Mesenteric fat pad (tissue), 1 donor: Measurements from ENCODE around the gene AOAH. TPM values are rescaled to one million over a fixed set of nuclear protein-coding genes. Genes with fewer than 3 reads are reported as not detected.
"Not testable (repeated sequence)": the region's sequence is repeated elsewhere in the genome, so short reads cannot be mapped to it uniquely, and the experiment has no call there.

Experiments
- DNase-seq: peaks from one replicate; pipeline ENCODE4 v3.0.0-alpha.2; 2020; ENCODE audit warnings: low spot score
- total RNA-seq: library from RNA; stranded (reverse); fragmentation: NEBNext Ultra II Directional; extraction: Animal tissue kit (Norgen Biotek cat#: 25700); gene quantifications from one replicate; pipeline ENCODE4 v1.2.1, GENCODE V29; 2021
- donor health status: DM: yes; HTN: yes; CAD: no.

Gene AOAH
- total RNA-seq, 1 donor from 2014 or later: 9.4 TPM

DNA sequence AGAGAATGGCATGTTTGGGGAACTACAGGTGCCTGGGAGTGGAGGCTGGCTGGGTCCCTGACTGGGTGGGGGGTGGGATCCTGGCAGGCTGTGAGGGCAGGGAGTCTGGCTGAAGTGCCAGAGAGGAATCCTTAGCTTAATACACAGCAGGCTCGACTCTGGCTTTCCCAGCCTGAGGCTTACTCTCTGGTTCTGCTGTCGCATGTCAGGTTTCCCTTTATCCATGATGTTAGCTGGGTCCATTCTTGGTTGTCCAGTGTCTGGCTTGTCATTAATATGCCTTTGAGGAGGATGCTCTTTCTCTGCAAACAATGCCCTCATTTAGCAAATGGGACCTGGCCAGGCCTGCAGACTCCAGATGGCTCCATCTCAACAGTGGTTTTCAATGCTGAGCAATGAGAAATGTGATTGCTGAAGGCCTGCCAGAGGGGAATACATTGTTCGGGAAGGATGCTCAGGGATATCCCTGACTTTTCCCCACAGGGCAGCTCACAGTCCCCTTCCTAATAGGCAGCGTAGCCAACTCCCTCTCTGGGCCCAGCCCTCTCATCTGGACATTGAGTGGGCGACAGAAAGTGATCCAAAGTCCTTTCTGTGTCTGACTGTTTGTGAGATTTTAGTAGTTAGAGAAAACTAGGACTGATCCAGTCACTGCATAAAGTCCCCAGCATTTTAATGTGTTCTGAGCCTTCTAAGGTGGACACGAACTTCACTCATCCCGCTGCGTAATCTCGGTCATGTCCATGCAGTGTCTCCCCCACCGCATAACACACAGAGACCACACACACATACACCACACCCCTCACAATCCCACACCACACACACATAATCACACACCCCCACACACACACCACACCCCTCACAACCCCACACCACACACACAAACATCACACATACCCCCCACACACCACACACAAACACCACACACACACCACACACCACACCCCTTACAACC lies 209.7 kb downstream of the AOAH start:
- peak; percentile 26 for DNase-seq

DNA sequence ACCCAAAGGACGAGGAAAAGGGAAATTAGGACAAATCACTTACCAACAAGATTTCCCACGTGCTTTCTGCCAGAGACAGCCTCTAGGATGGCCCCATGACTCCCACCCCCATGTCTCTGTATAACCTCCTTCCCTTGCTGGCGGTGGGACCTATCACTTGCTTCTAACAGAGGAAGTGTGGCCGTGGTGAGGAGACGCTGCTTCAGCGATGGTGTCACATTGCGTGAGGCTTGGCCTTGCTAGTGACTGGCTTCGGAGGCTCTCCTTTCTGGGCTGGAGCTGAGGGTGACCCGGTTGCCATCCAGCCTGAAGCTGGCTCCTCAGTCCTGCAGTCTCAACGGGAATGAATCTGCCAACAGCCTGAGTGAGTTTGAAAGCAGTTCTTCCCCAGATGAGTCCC lies 210.9 kb downstream of the AOAH start:
- no peak for DNase-seq

DNA sequence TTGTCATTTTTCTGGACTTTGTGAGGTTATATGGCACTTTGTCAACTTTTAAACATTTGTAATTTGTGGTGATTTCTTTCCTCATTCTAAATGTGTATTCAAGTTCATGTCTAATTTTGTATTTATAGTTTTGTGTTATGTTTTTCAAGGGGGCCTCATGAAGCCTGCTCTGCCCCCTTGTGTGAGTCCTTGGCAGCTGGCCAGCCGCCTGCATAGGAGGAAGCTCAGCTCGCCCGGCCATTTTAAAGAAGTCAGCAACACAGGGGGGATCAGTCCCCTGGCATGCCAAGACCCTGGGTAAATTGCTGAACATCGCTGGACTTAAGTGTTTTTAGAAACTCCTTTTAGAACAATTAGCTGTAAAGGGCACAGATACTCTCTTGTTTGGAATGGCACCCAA lies 211.7 kb downstream of the AOAH start:
- DNase-seq: no peak

DNA sequence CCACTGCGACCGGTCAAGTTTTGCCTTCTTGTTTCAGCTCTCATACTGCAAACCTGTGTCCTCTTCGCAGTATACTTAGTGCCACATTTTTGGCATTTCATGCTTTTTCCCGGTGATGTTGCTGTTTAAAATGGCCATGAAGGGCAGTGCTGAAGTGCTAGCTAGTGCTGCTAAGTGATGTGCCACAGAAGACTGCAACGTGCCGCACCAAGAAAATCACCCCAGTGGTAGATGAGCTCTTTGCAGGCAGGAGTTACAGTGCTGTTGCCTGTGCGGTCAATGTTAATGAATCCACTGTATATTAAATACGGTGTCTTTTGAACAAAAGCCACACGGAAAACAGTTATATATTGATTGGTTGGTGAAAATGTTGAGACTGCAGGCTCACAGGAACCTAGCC lies 214.3 kb downstream of the AOAH start:
- no peak for DNase-seq

DNA sequence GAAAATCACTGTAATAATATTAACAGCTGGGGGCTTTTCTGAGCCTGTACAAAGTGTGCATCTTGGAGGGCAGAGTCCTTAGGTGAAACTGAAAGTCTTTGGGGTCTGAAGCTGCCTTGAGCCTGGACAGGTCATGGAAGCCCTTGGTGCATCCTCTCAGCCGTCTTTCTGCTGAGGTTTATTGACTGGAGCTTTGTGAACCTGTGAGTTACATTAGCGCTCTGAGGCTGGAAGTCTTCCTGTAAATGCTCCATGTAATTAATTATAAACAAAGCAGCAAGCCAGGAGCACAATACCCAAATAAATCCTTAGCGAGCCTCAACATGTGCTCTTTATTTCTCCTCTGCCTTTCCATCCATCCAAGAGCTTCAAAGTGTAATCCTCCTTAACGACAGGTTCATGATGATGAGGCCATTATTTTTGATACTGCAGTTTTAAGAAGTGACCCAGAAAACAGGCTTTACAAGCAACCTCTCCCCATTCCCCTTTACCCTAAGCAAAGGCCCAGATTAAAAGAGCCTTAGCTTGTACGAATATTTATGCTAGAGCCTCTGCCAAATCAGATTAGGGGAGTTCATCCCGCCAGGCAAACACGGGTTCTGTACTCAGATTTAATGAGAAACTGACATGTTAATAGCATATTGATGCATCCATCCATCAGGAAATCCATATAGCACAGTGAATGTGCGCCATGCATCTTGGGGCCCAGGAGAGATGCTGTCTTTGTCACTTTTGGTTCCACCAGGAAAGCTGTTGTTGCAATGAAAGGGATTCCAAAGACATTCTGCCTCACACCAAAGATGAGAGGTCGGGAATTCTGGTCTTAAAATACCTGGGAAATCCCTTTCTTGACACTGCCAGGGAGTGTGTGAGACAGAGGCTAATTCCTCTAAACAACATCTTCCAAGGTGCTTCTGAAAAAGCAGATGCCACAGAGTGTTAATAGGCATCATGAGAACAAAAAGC lies 216.5 kb downstream of the AOAH start:
- no peak for DNase-seq

DNA sequence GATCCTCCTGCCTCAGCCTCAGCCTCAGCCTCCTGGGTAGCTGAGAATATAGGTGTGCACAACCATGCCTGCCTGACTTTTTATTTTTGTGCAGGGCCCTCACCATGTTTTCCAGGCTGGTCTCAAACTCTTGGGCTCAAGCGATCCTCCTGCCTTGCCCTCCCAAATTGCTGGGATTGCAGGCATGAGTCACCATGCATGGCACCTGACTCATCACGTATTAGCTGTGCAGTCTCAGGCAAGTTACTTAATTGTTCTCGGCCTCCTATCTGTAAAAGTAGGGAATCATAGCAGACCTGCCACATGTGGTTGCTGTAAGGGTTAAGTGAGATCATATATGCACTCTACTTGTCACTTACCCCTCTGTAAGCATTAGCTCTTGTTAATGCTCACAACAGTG lies 217.5 kb downstream of the AOAH start:
- DNase-seq: no peak

DNA sequence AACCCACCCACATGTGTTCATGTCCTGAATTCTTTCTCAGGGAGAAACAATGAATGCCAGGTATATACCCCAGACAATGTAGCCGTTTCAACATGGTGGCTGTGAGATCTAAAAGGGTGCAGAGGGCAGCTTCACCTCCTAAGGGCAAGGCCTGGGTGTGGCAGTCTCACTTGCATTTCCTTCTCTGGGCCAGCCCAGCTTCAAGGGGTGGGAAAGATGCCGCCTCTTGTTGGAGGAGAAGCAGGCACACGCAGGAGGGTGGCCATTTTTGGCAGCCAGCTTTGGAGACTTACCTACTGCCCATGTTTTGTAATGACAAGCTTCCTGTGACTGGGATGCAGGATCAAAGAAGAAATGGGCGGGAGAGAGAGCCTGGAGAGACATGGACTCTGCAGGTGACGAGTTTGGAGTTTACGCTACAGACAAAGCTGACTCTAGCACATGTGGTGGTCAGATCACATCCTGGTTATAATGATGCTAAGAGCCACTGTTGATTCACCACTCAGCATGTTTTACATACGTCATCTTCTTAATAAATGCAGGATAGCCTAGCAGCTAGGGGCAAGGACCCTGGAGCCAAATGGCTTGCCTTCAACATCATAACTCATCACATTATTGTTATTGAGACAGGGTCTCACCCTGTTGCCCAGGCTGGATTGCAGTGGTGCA lies 218.0 kb downstream of the AOAH start:
- no peak for DNase-seq

DNA sequence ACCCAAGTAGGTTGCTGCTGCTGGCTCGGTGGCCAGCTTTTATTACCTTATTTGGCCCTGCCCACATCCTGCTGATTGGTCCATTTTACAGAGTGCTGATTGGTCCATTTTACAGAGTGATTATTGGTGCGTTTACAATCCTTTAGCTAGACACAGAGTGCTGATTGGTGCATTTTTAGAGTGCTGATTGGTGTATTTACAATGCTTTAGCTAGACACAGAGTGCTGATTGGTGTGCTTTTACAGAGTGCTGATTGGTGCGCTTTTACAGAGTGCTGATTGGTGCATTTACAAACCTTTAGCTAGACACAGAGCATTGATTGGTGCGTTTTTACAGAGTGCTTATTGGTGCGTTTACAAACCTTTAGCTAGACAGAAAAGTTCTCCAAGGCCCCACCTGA lies 219.7 kb downstream of the AOAH start:
- not testable (repeated sequence) for DNase-seq

DNA sequence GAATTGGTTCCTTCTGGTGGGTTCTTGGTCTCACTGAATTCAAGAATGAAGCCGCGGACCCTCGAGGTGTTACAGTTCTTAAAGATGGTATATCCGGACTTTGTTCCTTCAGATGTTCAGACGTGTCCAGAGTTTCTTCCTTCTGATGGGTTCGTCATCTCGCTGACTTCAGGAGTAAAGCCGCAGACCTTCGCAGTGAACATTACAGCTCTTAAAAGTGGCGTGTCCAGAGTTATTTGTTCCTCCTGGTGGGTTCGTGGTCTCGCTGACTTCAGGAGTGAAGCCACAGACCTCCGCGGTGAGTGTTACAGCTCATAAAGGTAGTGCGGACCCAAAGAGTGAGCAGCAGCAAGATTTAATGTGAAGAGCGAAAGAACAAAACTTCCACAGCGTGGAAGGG lies 220.1 kb downstream of the AOAH start:
- not testable (repeated sequence) for DNase-seq

DNA sequence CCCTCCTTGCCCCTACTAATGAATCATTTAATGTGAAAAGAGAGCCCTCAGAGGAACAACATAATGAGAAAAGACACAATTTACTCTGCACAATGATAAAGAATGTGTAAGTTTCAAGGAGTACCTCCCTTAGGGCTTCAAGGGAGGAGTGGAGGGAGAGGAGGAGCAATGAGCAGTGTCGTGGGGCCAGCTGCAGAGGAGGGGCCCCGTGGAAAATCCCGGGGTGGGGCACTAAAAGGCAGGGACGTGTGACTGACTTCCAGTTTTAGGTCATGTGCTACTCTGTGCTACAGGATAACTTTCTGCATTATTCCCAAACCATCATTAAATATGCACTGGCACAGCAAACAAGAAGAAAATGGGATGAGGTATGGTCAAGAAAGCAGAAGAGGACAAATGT lies 226.5 kb downstream of the AOAH start:
- no peak for DNase-seq

DNA sequence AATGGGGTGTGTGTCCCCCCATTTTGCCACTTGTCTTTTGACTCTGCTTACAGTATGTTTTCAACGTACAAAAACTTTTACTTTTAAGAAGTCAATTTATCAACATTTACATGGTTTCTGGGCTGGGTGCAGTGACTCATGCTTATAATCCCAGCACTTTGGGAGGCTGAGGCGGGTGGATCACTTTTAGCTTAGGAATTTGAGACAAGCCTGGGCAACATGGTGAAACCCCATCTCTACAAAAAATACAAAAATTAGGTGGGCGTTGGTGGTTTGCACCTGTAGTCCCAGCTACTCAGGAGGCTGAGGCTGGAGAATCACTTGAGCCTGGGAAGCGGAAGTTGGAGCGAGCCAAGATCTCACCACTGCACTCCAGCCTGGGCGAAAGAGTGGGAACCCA lies 227.1 kb downstream of the AOAH start:
- DNase-seq: not testable (repeated sequence)

DNA sequence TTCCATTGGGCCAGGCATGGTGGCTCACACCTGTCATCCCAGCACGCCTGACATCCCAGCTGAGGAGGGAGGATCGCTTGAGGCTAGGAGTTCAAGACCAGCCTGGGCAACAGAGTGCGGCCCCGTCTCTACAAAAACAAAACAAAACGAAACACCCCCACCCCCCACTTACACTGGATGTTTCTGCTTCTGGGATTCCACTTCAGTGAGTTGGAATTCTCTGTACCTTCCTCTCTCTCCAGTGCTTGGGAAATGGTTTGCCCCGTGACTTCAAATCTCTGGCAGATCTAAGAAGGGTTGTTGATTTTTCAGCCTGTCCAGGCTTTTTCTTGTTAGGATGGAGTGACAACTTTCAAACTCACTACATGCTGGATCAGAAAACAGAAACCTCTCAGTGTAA lies 227.7 kb downstream of the AOAH start:
- no peak for DNase-seq

DNA sequence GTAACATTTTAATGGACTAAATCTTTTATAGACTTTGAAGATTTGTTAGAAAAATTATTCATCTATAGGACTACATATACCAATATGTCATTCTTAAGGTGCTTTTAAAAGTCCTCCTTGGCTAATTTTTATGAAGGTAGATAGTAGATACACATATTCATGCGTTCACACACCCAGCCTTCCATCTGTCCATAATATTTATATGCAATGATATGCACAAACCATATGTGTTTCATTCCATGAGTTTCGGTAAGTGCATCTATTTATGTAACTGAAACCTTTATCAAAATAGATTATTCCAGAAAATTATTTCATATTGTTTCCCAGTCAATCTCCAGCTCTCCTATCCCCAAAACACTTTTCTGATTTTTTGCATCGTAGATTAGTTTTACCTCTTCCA lies 233.0 kb downstream of the AOAH start:
- no peak for DNase-seq

DNA sequence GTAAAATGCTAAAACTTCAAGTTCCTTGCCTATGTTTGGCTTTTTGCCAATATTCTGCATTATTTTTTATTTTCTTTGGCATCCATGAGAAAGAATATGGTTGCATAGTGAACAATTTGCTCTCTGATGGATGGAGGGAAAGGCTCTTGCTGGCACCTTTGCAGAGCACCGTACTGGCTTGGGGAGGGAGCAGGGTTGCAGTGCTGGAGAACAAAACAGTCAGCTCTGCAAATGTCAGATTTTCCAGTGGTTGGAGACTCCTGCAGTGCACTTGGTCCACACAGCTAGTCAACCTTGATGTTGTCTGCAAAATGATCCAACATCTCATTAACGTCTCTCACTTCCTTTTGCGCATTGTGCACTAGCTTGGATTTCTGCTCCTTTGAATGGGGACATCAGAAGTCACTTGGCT lies 233.9 kb downstream of the AOAH start:
- no peak for DNase-seq

DNA sequence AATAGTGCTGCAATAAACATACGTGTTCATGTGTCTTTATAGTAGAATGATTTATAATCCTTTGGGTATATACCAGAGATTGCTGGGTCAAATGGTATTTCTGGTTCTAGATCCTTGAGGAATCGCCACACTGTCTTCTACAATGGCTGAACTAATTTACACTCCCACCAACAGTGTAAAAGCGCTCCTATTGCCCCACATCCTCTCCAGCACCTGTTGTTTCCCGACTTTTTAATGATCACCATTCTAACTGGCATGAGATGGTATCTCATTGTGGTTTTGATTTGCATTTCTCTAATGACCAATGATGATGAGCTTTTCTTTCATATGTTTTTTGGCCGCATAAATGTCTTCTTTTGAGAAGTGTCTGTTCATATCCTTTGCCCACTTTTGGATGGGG lies 235.6 kb downstream of the AOAH start:
- DNase-seq: not testable (repeated sequence)

DNA sequence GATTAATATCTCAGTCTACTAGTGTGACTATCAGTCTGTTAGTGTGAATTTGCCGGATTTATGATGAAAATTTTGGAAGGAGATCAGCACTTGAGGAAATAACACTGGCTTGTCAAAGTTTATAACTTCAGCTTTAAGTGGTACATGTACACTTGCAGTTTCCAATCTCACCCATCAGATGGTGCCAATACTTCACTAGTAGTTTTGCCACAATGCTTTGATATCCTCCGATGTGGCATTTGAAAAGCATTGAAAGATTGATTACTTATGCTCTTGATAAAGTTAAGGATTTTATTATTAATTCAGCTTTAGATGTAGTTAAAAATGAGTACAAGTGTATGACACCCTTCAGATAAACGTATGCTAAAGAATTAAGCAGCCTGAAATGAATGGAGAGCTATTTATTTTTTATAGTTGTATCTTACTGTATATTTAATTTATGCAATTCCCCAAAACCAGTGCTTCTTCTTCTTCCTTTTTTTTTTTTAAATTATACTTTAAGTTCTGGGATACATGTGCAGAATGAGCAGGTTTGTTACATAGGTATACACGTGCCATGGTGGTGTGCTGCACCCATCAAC lies 236.4 kb downstream of the AOAH start:
- no peak for DNase-seq

DNA sequence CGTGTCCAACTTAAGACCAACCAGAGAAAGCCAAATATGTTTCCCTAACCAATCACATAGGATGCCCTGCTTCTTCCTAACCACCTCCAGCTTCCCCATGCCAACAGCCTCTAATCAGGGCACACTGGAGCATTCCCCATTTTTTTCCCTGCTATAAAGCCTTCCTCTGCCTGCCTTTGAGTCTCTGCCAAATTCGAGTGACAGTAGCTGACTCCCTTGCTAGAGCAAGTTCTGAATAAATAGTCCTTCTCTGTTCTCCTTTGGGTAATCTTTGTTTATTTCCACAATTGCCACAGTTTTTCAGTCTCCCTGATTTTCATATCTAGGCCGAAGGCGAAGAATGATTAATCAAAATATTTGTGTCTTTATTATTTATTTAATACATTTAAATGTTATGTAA lies 238.0 kb downstream of the AOAH start:
- DNase-seq: no peak

DNA sequence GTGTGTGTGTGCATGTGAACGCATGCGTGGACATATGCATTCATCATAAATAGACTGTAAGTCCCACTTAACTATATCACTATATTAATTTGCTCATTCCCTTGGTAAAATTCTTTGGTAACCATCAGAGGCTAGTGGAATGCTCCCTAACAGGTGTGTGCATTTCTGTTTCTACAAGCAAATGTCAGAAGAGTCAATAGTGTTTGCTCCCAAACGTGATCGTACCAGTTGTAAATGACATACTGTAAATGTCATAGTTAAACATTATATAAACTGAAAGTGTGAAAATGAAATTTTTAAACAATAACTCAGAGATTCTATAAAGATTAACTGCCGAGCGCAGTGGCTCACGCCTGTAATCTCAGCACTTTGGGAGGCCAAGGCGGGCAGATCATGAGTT lies 240.0 kb downstream of the AOAH start:
- no peak for DNase-seq

DNA sequence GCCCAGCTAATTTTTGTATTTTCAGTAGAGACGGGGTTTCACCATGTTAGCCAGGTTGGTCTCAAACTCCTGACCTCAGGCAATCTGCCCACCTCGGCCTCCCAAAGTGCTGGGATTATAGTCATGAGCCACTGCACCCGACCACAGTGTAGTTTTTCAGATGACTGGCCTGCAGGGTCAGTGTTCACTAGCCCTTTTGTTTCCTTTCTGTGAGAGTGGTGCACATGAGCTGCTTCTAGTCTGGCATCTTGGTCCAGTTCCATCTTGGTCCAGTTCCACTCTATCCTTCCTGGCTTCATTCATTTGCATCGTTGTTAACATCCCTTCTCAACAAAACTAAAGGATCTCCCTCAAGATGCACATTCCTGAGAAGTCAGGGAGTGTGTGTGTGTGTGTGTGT lies 240.4 kb downstream of the AOAH start:
- DNase-seq: not testable (repeated sequence)

DNA sequence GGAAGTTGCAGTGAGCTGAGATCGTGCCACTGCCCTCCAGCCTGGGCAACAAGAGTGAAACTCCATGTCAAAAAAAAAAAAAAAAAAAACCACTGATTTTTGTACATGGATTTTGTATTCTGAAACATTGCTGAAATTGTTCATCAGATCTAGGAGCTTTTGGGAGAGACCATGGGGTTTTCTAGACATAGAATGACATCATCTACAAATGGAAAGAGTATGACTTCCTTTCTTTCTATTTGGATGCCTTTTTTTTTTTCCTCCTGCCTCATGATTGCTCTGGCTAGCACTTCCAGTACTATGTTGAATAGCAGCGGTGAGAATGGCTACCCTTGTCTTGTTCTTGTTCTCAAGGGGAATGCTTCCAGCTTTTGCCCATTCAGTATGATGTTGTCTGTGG lies 245.5 kb downstream of the AOAH start:
- no peak for DNase-seq

DNA sequence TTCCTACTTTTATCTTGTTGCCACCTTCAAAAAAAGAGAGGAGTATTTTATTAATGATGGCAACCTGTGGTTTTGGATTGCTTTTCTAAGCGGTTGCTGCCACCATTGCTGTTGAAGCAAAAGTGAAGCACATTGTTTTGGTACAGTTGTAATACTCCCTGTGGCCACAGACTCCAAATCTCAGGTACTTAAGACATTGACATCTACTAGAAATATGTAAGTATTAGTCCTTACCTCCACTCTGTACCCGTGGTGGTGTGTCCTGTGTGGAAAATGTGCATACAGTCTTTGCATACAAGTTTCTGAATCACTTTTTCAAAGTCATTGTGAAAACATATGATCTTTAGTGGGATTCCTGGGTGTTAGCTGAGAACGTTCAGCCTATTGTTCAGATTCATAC lies 248.9 kb downstream of the AOAH start:
- no peak for DNase-seq
